ENCODE measurements around the gene EPHB4.

Gene EPHB4

DNA sequence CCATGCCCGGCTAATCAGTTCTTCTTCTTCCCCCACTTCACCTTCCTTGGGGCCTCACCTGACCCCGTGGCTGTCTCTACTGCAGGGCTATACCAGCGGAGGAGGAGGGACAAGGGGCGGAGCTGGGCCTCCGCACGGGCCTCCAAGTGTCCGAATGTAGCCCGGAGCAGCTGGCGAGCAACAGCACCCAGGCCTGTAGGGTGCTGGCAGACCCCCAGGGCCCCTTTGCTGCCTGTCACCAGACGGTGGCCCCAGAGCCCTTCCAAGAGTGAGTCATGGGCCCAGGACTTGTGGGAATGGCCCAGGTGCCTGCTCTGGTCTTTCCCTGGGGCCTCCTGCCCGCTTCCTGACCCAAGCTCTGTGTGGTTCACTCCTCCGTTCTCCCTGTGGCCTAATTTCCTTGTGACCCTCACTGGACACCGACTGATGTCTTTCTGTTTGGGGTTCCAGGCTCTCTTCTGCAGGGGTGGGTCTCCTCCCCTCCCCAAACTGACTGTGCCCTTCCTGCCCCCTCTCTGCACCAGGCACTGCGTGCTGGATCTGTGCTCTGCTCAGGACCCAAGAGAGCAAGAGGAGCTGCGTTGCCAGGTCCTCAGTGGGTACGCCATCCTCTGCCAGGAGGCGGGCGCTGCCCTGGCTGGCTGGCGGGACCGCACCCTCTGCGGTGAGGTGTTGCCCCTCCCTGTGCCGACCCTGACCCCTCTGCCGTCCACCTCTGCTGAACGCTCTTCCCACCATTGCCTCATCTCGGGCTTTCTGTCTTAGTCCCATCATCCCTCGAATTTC lies 35.2 kb downstream of the EPHB4 start:
- no peak overlapping the region for H3K4me3 ChIP-seq (ENCODE audit: low read depth, low read length)
- no peak for DNase-seq (ENCODE audit: low read depth, low spot score)
- ChIA-PET CTCF (interaction anchor here (1.6 kb wide), 1 partner anchor 60 kb away, joined by 4 read pairs; no protein-coding TSS in a partner anchor), POLR2A (no interaction called here)
- TF ChIP-seq CTCF (IDR thresholded peaks at IDR 0.05; ENCODE audit: insufficient read depth, low read length, missing control alignments) = no peak

DNA sequence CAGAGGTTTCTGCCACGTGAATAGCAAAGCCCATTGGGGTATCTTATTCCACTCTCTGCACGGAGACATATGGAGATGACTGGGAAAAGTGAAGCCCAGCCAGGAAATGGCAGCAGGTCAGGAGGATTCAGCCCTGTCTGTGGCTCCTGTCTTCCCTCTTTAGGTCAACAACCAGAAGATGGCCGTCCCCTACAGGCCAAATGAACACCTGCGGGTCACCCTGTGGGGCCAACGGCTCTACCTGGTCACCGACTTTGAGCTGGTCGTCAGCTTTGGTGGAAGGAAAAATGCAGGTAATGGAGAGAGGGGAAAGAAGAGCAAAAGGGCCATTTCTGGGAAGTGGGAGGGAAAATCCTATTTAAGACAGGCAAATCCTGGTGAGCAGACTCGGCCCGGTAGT lies 38.3 kb downstream of the EPHB4 start:
- POLR2A ChIA-PET = no interaction called here
- CTCF ChIA-PET = interaction anchor here (1.2 to 2.6 kb wide), 3 partner anchors 10 to 84 kb away, joined by 3 to 13 read pairs (median 5); partner anchors contain the start of gene POP7
- TF ChIP-seq CTCF (IDR thresholded peaks at IDR 0.05; ENCODE audit: insufficient read depth, low read length, missing control alignments) = no peak
- no peak overlapping the region for H3K4me3 ChIP-seq (ENCODE audit: low read depth, low read length)
- no peak for DNase-seq (ENCODE audit: low read depth, low spot score)

DNA sequence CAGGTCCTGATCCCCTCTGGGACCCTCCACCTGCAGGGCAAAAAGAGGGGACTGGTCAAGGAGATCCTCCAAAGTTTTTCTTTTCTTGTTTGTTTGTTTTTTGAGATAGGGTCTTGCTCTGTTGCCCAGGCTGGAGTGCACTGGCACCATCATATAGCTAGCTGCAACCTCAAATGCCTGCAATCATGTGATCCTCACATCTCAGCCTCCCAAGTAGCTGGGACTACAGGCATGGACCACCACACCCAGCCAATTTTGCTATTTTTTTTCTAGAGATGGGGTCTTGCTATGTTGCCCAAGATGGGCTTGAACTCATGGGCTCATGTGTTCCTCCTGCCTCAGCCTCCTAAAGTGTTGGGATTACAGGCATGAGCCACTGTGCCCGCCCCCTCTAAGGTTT lies 41.0 kb downstream of the EPHB4 start:
- TF ChIP-seq CTCF (IDR thresholded peaks at IDR 0.05; ENCODE audit: insufficient read depth, low read length, missing control alignments) = no peak
- ChIA-PET POLR2A (no interaction called here), CTCF (interaction anchor here (1.4 kb wide), 1 partner anchor 66 kb away, joined by 5 read pairs; the partner anchor contains the start of gene SLC12A9)
- no peak overlapping the region for H3K4me3 ChIP-seq (ENCODE audit: low read depth, low read length)
- DNase-seq (ENCODE audit: low read depth, low spot score) = no peak

GRCh38 chr7:100785878-100786277 lies 41.4 kb downstream of the EPHB4 start:
- ChIA-PET CTCF (interaction anchor here (1.4 kb wide), 1 partner anchor 66 kb away, joined by 5 read pairs; the partner anchor contains the start of gene SLC12A9), POLR2A (no interaction called here)
- TF ChIP-seq CTCF (IDR thresholded peaks at IDR 0.05; ENCODE audit: insufficient read depth, low read length, missing control alignments) = no peak
- H3K4me3 ChIP-seq (ENCODE audit: low read depth, low read length) = no peak overlapping the region
- DNase-seq (ENCODE audit: low read depth, low spot score) = no peak

DNA sequence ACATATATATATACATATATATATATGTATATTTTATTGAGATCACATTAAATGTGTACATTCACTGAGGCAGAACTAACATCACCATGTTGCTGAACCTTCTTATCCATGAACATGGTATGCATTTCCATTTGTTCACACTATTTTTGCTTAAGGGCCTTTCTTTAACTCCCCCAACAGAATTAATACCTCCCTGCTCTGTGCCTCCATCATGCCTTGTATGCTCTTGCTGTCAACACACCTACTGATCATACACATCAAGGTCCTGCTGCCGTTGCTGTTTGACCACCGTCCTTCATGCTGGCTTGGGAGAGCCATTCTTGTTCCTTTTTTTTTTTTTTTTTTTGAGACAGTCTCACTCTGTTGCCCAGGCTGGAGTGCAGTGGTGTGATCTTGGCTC lies 43.5 kb downstream of the EPHB4 start:
- no peak overlapping the region for H3K4me3 ChIP-seq (ENCODE audit: low read depth, low read length)
- POLR2A ChIA-PET = no interaction called here
- CTCF ChIA-PET = interaction anchor here (0.6 kb wide), 1 partner anchor 23 kb away, joined by 3 read pairs; no protein-coding TSS in a partner anchor
- no peak for TF ChIP-seq CTCF (IDR thresholded peaks at IDR 0.05; ENCODE audit: insufficient read depth, low read length, missing control alignments)
- no peak for DNase-seq (ENCODE audit: low read depth, low spot score)

DNA sequence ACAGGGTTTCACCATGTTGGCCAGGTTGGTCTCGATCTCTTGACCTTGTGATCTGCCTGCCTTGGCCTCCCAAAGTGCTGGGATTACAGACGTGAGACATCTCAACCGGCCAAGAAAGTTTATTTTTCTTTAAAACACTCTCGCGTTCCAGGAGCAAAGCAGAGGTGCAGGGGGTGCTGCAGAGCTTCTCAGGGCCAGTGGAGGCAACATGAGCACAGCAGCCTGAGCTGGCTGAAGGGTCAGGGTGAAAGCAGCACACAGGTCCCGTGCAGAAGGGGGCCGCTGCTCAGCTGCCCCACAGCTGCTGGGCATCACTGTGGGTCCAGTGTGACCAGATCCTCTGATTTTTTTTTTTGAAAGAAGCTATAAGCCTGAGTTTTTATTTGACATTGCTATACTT lies 46.1 kb downstream of the EPHB4 start:
- ChIA-PET CTCF (interaction anchor here (1.6 kb wide), 1 partner anchor 76 kb away, joined by 6 read pairs; the partner anchor contains the start of gene POP7), POLR2A (no interaction called here)
- no peak overlapping the region for H3K4me3 ChIP-seq (ENCODE audit: low read depth, low read length)
- DNase-seq (ENCODE audit: low read depth, low spot score) = no peak
- no peak for TF ChIP-seq CTCF (IDR thresholded peaks at IDR 0.05; ENCODE audit: insufficient read depth, low read length, missing control alignments)
